Activated CD8-positive, alpha-beta memory T cell treated with anti-CD3 and anti-CD28 coated beads, Interleukin-2, amount 50 U/mL, for 48 hours (primary cell): Measurements from ENCODE around the gene SLC15A3.

Source experiments
- DNase-seq: peaks from one replicate; pipeline ENCODE4 v3.0.0-alpha.2; 2020

The SLC15A3 gene

DNA sequence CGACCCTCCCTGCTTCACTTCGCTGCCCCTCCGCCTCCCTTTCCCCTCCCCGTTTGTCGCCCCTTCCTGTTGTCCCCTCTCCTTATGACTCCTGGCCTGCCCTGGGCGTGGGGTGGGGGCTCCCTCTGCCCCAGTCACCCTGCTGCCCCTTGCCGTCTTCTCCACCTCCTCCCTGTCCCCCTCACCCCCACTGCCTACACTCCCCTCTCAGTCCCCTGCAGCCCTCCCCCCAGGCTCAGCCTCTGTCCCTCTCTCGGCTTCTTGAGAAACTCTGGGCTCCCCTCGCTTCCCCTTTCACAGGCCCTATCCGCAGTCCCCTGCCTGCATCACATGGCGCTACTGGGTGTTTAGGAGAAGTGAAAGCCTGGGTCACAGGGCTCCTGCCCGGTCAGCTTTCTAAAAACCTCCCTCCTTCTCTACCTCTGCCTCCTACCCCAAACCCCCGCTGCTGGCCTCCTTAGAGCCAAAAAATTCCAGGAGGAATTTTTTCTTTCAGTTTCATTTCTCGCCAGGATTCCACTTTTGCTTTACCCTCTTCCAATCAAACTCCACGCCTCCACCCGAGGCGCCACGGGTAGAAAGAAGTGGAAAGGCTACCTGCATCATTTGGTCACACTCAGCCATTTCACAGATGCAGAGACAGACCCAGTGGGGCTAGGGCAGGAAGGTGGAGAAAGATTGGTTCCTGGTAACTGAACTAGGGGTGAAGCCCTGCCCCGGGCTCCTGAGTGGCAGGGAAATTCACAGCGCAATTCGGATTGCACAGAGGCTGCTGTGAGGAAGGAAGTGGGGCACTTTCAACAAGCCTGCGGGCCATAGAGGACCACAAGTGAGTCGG, at the start of gene SLC15A3:
Gene SLC15A3, minus strand, starts transcription at position 273 of the 838 bp plus-strand sequence. CDS start 625 bp downstream, outside the sequence.
- peak; percentile 62 for DNase-seq

GRCh38 chr11:61000426-61000825, 48.5 kb upstream of the SLC15A3 start:
- no peak for DNase-seq

- no peak for DNase-seq
Measured at GRCh38 chr11:60996381-60997138, 44.6 kb upstream of the SLC15A3 start.

DNA sequence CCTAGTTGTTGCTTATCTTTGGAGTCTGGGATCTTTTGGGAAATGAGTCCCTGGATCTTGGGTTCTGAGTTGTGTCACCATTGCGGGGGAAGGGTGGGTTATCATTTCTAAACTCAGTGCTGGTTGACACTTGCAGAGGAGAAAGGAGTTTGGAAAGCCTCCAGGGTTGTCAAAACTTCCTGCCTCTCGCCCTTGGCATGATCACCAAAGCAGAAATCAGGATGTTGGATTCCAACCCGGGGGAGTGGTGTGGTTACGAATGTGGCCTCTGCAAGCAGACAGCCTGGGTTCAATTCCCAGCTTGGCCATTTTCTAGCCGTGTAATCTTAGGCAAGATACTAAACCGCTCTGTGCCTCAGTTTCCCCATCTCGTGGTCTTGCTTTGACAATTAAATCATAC, 43.8 kb upstream of the SLC15A3 start:
- no peak for DNase-seq

DNA sequence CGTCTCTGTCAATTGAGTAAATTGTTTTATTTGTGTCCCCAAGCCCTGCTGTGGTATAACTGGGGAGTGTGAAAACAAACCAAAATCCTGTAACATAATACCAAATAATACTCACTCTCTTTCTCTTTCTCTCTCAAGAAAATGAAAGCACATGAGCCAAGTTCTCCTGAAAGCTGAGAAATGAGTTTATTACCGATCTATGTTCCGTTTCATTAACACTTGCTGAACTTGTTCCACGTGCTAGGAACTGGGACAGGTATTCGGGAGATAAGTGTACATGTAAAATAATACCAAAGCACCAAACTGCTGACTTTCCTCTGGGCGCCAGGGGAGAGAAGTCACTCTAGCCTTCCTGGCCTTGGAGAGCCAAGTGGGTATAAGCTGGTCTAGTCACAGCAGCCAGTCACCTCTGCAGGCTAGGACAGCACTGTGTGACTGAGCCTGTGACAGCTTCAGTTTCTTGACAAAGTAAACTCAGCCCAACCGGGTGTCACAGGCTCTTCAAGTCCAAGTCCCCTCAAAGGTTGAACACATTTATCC, 42.6 kb upstream of the SLC15A3 start:
- no peak for DNase-seq

DNA sequence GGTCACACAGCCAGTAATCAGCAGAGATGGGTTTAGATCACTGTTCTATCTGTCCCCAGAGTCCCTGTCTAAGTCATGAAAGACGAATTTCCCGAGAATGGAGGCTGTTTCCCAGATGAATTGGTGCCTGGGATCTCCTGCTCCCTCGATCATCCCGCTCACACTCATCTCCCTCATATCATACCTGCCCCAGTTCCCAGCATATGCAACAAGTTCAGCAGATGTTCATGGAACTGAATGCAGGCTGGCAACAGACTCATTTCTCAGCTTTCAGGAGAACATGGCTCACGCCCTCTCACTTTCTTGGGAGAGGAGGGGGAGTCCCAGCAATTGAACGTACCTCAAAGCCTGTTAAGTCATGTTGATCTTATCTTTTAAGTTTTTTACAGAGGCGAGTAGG, 41.6 kb upstream of the SLC15A3 start:
- DNase-seq, result no peak

DNA sequence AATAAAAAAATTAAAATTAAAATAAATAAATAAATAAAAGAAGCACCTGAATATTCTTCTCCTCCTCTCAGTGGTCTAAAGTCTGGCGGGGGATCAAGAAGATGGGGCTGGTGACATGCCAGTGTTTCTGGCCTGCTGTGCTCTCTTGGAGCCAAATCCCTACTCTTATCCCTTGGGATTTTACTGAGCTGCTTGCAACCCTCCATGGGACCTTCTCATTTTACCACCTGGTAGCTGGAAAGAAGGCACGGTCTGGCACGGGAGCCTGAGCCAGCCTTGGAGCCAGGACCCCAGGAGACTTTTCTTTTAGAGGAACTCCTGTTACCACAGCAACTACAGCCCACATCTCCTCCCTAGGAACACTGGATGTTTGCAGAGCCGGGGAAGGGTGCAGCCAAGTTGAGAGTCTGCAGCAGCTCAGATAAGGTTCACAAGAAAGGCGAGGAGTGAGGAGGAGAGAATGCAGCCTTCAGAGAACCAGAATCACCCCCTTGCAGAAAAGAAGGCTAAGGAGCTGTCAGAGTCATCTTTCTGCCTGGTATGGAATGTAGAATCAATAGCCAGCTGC, 41.0 kb upstream of the SLC15A3 start:
- peak; percentile 45 for DNase-seq

- DNase-seq, result peak; percentile 47
Measured at GRCh38 chr11:60991457-60991856, 39.5 kb upstream of the SLC15A3 start.

DNA sequence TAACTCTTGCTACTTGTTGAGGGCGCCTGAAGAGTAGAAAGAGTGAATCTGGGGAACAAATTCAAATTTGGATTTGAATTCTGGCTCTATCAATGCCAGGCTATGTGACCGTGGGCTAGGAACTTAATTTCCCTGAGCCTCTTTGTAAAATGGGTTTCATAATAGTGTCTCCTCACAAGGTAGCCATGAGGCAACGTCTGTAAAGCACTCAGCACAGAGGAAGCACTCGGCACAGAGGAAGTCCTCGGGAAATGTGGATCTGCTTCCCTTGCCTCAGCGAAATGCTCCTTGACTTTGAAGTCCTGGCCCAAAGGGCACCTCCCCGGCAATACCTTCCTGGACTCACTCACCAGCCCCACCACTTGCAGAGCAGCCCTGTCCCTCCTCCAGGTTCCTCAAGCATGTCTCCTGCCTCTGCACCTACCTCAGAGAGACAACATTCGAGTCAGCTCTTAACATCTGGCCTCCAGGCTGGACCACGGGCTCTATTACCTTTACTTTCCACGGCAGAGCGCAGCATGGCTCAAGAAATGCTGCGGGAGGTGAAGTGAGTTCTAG, 37.2 kb upstream of the SLC15A3 start:
- peak; percentile 59 for DNase-seq

GRCh38 chr11:60988658-60989057, 36.7 kb upstream of the SLC15A3 start:
- peak; percentile 54 for DNase-seq

DNA sequence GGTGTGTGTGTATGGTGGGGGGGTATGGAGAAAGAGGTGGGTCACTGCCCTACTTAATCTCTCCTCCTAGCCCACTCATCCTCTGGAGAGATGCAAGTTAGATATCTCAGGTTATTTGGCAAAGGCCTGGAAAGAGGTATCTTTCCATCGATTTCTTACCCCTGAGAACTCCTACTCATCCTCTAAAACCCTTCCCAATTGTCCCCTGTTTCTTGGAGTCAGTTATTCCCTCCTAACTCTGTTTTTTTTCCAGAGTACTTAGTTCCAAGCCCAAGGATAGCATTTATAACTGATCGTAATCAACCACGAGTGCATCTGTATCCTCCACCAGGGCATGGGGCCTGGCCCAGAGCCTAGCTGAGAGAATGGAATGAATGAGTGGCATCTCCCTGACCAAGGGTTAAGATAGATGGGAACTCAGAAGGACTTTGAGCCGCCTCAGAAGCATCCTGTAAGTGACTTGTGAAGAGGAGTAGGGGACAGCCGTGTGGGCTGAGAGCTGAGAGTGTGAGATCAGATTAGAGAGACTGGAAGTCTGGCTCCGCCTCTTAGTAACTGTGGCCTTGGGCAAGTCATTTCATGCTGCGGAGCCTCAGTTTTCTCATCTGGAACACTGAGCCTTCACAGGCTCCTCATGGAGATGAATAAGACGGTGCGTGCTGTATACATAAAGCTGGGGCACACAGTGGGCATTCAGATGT, 35.8 kb upstream of the SLC15A3 start:
- DNase-seq, result no peak

GRCh38 chr11:60985991-60986915, 34.3 kb upstream of the SLC15A3 start:
- peak; percentile 88 for DNase-seq

DNA sequence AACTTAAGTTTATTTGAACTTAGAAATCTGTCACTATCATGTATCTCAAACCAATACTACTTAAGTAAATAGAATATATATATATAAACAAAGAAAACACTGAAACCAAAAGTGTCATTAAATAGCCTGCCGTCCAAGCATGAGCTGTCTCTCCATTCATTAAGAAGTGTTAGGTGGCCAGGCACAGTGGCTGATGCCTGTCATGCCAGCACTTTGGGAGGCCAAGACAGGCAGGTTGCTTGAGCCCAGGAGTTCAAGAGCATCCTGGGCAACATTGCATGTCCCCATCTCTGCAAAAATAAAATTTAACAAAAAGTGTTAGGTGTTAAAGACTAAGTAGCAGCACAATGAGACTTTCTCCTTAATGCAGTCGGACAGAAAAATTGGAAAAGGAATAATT, 33.5 kb upstream of the SLC15A3 start:
- no peak for DNase-seq

GRCh38 chr11:60984636-60985035, 32.7 kb upstream of the SLC15A3 start:
- no peak for DNase-seq

GRCh38 chr11:60984149-60984548, 32.2 kb upstream of the SLC15A3 start:
- no peak for DNase-seq

GRCh38 chr11:60982184-60982583, 30.2 kb upstream of the SLC15A3 start:
- DNase-seq, result no peak

DNA sequence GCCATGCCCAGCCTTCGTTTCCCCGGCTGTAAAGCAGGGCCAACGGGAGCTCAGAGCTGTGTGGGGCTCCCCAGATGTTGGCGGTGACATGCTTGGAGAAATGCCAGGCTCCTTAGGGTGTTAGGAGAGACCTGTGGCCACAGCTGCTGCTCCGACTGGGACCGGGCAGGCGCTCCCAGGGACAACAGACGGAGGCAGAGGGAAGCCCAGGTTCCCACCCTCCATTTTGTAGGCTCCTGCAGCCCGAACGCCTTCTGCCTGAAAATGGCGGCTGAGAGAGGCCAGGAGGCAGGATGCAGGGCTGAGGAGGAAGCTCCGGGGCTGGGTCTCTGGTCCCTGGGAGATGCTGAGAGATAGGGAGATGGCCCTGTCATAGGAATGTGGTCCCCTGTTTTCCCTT, 29.5 kb upstream of the SLC15A3 start:
- DNase-seq, result no peak

GRCh38 chr11:60978546-60979380, 26.8 kb upstream of the SLC15A3 start:
- peak; percentile 88 for DNase-seq

DNA sequence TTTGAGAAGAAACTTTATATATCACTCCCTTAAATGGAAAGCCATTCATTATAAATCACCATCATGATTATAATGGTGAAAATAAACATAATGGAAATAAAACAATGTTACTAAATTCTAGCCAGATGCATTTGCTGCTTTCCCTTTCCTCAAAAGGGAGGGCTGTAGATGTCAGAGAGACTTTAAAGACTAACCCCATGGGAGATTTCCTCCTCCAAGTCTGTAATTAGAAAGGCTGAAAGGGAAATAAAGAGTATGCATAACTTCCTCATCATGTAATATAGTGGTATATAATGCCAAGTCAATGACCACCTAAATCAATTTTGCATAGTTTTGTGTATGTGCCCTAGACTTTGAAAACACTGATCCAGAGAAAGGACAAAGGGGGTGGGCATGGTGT, 25.9 kb upstream of the SLC15A3 start:
- DNase-seq, result no peak

DNA sequence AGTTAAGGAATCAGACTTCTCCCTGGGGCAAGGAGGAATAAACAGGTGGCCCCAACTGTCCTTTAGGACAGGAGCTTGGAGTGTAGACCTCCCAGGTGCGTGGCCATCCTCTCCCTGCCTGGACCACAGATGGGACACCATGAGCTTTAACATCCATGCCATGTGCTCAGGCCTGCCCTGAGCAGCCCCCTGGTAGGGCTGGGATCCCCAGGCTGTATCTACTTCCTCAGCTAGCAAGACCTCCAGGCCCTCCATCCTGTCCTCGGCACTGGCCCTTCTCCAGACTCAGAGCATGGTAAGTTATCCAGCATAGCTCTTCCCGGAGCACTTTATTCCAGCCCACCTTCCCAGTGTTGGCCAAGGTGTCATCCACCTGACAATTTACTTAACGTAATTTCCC, 25.2 kb upstream of the SLC15A3 start:
- DNase-seq, result no peak
